GM23338 (cell line): ENCODE data around the gene SERPINB13.
"Not testable (repeated sequence)": the region's sequence is repeated elsewhere in the genome, so short reads cannot be mapped to it uniquely, and the experiment has no call there.

Experiments
- CREB1 ChIP-seq: fragments of 250-450 bp; sonication (Bioruptor Pico); IDR thresholded peaks from 2 replicates; pipeline ENCODE4 v1.5.0; 2020; ENCODE audit warnings: low read depth, mild to moderate bottlenecking, moderate library complexity
- CTCF ChIP-seq, 2 experiments: fragments of 200-600 bp in 1 of 2; sonication (generic) in 1 of 2; conservative IDR thresholded peaks; 2 replicates each; pipeline versions ENCODE4 v1.5.1 to v1.6.1; 2016 to 2017; ENCODE audit warnings: antibody characterized with exemption in 2 of 2, low read depth in 2 of 2, mild to moderate bottlenecking in 2 of 2, moderate library complexity in 1 of 2
- ETS1 ChIP-seq: IDR thresholded peaks from 2 replicates; pipeline ENCODE4 v1.6.1; 2016; ENCODE audit warnings: antibody characterized with exemption
- EZH2 ChIP-seq: fragments of 200-600 bp; sonication (generic); IDR thresholded peaks from one replicate; pipeline ENCODE4 v1.8.0; 2017; ENCODE audit warnings: antibody characterized with exemption, mild to moderate bottlenecking, low read depth; ENCODE audit not compliant: unreplicated experiment
- EZH2phosphoT487 ChIP-seq: fragments of 200-600 bp; sonication (generic); IDR thresholded peaks from one replicate; pipeline ENCODE4 v1.8.1; 2018; ENCODE audit warnings: antibody characterized with exemption; ENCODE audit not compliant: unreplicated experiment
- JUNB ChIP-seq: IDR thresholded peaks from one replicate; pipeline ENCODE4 v1.6.1; 2016; ENCODE audit warnings: antibody characterized with exemption; ENCODE audit not compliant: unreplicated experiment
- NANOG ChIP-seq: IDR thresholded peaks from 2 replicates; pipeline ENCODE4 v1.6.1; 2016; ENCODE audit warnings: antibody characterized with exemption, borderline replicate concordance
- POLR2AphosphoS5 ChIP-seq: IDR thresholded peaks from 2 replicates; pipeline ENCODE4 v1.6.1; 2016; ENCODE audit warnings: antibody characterized with exemption, low read depth
- REST ChIP-seq: IDR thresholded peaks from one replicate; pipeline ENCODE4 v1.6.1; 2018; ENCODE audit warnings: antibody characterized with exemption; ENCODE audit not compliant: unreplicated experiment

GRCh38 chr18:63644694-63645093 is 57.6 kb downstream of the SERPINB13 start:
- not testable (repeated sequence) for TF ChIP-seq CTCF (conservative IDR thresholded peaks at IDR 0.05; ENCODE audit: low read depth in 2 of 2); EZH2; CREB1; NANOG; EZH2phosphoT487; POLR2AphosphoS5; REST; ETS1; JUNB
